ENCODE data around the gene C1QTNF4.
"Not testable (repeated sequence)": the region's sequence is repeated elsewhere in the genome, so short reads cannot be mapped to it uniquely, and the experiment has no call there.

Gene C1QTNF4

DNA sequence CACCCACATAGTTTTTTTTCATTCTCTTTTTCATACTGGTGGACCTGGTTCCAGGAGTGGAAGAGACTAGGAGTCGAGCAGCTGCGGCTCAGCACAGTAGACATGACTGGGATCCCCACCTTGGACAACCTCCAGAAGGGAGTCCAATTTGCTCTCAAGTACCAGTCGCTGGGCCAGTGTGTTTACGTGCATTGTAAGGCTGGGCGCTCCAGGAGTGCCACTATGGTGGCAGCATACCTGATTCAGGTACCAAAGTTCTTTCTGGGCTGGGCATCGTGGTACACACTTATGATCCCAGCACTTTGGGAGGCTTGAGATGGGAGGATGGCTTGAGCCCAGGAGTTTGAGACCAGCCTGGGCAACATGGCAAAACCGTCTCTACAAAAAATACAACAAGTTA lies 24.6 kb downstream of the C1QTNF4 start:
- in situ Hi-C loops (cut with MboI; ENCODE audit: low sequenced_read_pairs), result no loop called here

GRCh38 chr11:47566149-47566698 lies 28.0 kb downstream of the C1QTNF4 start:
- in situ Hi-C loops (cut with MboI; ENCODE audit: low sequenced_read_pairs), result no loop called here

DNA sequence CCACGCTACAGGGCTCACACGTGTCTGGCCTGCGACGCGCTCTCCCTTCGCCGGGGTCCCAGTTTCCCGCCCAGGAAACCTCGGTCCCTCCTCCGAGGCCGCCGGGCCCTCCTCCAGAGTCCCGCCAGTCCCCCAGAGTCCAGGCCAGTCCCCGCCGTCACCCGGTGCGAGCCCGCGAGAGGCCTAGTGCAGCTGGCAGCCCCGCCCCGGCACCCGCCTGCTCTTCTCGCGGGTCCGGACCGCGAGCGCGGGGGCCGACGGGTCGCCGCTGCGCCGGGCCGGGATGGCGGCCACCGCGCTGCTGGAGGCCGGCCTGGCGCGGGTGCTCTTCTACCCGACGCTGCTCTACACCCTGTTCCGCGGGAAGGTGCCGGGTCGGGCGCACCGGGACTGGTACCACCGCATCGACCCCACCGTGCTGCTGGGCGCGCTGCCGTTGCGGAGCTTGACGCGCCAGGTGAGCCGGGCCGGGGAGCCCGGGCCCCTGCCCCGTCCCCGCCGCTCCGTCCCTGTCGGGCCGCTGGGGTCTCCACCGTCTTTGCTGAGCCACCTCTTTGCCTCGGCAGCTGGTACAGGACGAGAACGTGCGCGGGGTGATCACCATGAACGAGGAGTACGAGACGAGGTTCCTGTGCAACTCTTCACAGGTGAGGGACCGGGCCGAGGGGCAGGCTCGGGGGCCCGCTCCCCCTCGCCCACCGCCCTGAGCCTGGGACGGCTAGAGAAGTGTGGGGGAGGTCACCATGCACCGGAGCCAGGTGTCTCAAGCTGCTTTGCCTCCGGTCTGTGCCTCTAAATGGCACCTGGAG lies 28.7 kb downstream of the C1QTNF4 start, which contains the start of gene PTPMT1:
Gene PTPMT1 (plus strand): TSS at position 260 of the 809 bp plus-strand sequence. CDS start 24 bp downstream, at position 284.
- in situ Hi-C loops (cut with MboI; ENCODE audit: low sequenced_read_pairs), result no loop called here

GRCh38 chr11:47564933-47565339 lies 29.3 kb downstream of the C1QTNF4 start:
- in situ Hi-C loops (cut with MboI; ENCODE audit: low sequenced_read_pairs), result no loop called here

DNA sequence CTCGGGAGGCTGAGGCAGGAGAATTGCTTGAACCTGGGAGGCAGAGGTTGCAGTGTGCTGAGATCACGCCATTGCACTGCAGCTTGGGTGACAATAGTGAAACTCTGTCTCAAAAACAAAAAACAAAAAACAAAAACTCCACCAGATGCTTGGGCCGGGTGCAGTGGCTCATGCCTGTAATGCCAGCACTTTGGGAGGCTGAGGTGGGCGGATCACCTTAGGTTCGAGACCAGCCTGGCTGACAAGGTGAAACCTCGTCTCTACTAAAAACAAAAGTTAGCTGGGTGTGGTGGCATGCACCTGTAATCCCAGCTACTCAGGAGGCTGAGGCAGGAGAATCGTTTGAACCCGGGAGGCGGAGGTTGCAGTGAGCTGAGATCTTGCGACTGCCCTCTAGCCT lies 29.8 kb downstream of the C1QTNF4 start:
- in situ Hi-C loops (cut with MboI; ENCODE audit: low sequenced_read_pairs), result not testable (repeated sequence)

- in situ Hi-C loops (cut with MboI; ENCODE audit: low sequenced_read_pairs), result not testable (repeated sequence)
Observed at GRCh38 chr11:47562393-47562792, 31.8 kb downstream of the C1QTNF4 start.

- in situ Hi-C loops (cut with MboI; ENCODE audit: low sequenced_read_pairs), result no loop called here
Observed at GRCh38 chr11:47560426-47560825, 33.8 kb downstream of the C1QTNF4 start.

DNA sequence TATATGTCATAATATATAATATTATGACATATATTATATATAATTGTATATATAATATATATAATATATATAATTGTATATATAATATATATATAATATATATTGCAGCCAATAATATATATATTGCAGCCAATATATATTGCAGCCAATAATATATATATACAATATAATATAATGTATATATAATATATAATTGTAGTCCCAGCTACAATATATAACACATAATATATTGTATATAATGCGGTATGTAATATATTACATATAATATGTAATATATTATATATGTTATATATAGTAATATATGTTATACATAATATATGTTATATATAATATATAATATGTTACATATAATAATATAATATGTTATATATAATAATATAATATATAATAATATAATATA lies 35.5 kb downstream of the C1QTNF4 start:
- in situ Hi-C loops (cut with MboI; ENCODE audit: low sequenced_read_pairs), result no loop called here

DNA sequence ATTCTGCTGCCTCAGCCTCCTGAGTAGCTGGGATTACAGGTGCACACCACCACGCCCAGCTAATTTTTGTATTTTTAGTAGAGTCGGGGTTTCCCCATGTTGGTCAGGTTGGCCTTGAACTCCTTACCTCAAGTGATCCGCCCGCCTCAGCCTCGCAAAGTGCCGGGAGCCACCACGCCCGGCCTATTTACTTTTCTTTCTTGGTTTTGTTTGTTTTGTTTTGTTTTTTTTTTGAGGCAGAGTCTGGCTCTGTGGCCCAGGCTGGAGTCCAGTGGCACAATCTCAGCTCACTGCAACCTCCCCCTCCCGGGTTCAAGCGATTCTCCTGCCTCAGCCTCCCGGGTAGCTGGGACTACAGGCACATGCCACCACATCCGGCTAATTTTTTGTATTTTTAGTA lies 37.2 kb downstream of the C1QTNF4 start:
- in situ Hi-C loops (cut with MboI; ENCODE audit: low sequenced_read_pairs), result not testable (repeated sequence)

DNA sequence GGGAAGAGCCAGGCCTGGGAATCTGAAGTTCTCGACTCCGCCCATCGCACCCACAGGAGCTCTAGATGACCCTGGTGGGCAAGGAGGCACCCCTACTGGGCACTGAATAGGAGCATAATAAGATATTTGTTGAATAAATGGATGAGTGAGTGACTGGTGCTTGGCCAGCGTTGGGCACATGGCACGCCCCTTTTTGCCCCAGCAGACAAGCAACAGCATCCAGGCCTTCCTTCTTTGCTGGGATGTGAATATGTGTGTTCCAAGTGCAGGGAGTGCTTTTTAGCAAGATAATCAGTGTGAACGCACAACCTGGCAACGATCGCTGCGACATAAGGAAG lies 40.8 kb downstream of the C1QTNF4 start:
- in situ Hi-C loops (cut with MboI; ENCODE audit: low sequenced_read_pairs), result no loop called here

- in situ Hi-C loops (cut with MboI; ENCODE audit: low sequenced_read_pairs), result no loop called here
Observed at GRCh38 chr11:47552566-47553405, 41.4 kb downstream of the C1QTNF4 start, which contains the start of gene CELF1. Gene CELF1 (minus strand): TSS chr11:47553132. CDS start chr11:47499523, 53,609 bp downstream.

DNA sequence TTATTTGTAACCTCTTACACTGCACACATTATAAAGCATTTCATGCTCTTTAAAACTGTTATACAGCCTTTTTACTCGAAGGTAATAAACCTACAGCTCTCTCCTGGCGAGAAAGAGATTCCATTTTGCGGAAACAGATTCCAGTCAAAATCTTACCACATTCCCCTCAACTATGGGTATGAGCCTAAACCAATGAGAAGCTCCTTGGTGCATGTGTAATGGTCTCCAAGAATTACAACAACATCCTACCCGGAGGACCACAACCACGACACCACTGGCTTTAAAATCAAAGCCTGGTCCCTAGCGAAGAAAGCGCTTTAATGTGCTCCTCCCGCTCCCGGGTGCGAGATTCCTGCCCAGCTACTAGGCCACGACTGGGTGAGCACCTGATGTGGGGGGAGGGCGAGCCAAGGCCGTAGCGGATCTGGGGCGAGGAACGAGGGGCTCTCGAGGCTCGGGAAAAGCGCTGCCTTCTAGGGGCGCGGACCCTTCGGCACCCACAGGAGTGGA lies 42.1 kb downstream of the C1QTNF4 start:
- in situ Hi-C loops (cut with MboI; ENCODE audit: low sequenced_read_pairs), result no loop called here

DNA sequence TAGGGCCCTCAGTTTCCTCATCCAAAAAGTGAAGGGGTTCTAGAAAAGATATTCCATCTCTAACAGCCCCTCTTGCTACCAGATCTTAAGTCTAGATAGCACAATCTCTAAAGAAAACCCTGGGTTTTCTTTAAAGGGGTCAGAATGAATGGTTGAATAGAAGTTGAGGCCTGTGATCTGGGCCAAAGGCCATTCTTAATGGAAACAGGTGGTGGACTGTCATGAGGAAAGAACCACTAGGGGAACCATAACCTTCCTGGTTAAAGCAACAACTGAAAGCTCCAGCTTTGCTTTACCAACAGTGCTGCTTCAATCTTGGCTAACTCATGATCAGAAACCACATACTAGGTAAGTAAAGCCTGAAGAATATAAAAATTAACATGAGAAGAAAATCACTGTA lies 43.1 kb downstream of the C1QTNF4 start:
- in situ Hi-C loops (cut with MboI; ENCODE audit: low sequenced_read_pairs), result no loop called here

DNA sequence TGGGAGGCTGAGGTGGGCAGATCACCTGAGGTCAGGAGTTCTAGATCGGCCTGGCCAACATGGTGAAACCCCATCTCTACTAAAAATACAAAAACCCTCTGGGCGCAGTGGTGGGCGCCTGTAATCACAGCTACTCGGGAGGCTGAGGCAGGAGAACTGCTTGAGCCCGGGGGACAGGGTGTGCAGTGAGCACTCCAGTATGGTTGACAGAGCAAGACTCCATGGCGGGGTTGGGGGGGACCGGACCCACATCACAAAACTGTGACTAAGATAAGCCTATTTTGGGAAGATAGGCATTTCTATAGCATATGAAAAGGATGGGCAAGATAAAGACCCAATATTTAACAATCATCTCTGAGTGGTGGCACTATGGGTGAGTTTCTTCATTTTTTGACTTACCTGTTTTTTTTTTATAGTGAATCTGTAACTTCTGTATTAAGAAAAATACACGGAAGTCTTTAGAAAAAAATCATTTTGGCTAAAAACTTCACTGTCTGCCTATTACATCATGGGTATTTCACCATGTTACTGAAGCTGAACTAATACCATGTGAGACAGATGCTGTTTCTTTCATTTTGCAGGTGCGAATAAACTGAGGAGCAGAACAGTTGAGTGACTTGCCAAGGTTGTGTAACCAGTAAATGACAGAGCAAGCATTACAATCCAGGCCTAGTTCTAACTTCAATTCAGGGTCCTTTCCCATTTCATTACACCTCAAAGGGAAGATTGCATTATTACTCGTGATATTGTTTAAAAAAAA lies 43.7 kb downstream of the C1QTNF4 start:
- in situ Hi-C loops (cut with MboI; ENCODE audit: low sequenced_read_pairs), result no loop called here

DNA sequence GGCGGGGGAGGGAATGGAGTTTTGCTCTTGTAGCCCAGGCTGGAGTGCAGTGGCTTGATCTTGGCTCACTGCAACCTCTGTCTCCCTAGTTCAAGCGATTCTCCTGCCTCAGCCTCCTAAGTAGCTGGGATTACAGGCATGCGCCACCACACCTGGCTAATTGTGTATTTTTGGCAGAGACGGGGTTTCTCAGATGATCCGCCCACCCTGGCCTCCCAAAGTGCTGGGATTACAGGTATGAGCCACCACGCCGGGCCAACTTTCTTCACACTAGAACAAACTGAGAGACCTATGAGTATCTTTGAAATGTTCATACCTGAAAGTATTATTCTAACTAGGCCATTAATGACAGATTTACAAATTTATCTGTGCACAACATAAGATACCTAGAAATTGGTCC lies 47.9 kb downstream of the C1QTNF4 start:
- in situ Hi-C loops (cut with MboI; ENCODE audit: low sequenced_read_pairs), result not testable (repeated sequence)

DNA sequence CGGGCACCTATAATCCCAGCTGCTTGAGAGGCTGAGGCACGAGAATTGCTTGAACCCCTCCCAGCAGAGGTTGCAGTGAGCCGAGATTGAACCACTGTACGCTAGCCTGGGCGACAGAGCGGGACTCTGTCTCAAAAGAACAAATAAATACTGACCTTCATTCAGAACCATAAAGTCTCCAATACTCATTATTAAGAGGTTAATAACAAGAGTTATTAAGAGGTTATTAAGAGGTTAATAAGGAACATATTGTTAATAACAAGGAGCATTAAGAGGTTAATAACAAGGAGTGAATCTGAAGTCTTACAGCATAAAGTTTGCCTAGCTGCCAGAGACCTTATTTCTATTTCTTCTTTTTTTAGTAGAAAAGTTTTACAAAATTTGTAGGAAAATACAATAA lies 48.9 kb downstream of the C1QTNF4 start:
- in situ Hi-C loops (cut with MboI; ENCODE audit: low sequenced_read_pairs), result no loop called here

- in situ Hi-C loops (cut with MboI; ENCODE audit: low sequenced_read_pairs), result no loop called here
Observed at GRCh38 chr11:47541070-47541469, 53.1 kb downstream of the C1QTNF4 start.

GRCh38 chr11:47539681-47540039 lies 54.6 kb downstream of the C1QTNF4 start:
- in situ Hi-C loops (cut with MboI; ENCODE audit: low sequenced_read_pairs), result no loop called here

Measured in hTERT RPE-1 (cell line).